ENCODE results near the gene CDIP1.

Gene CDIP1

GRCh38 chr16:4513086-4513860, 25.3 kb downstream of the CDIP1 start:
- DNase-seq: no peak

- no peak for DNase-seq
These were observed 26.1 kb downstream of the CDIP1 start for GRCh38 chr16:4512473-4512872.

- peak in 1 of 2 donors; percentile 30 for DNase-seq
These were observed 27.0 kb downstream of the CDIP1 start for GRCh38 chr16:4511441-4512082.

- DNase-seq: peak in 1 of 2 donors; percentile 42
These were observed 27.7 kb downstream of the CDIP1 start for GRCh38 chr16:4510747-4511426.

- DNase-seq: no peak
These were observed 28.4 kb downstream of the CDIP1 start for GRCh38 chr16:4510131-4510530.

GRCh38 chr16:4509420-4509819, 29.2 kb downstream of the CDIP1 start:
- DNase-seq: no peak

GRCh38 chr16:4508806-4509205, 29.8 kb downstream of the CDIP1 start:
- no peak for DNase-seq

- no peak for DNase-seq
These were observed 30.8 kb downstream of the CDIP1 start for GRCh38 chr16:4507588-4508345.

- peak; percentile 77 for DNase-seq
These were observed 32.1 kb downstream of the CDIP1 start for GRCh38 chr16:4506450-4506849.

GRCh38 chr16:4505356-4506147, 33.0 kb downstream of the CDIP1 start:
- peak; percentile 84 to 93 for DNase-seq

- DNase-seq: no peak
These were observed 37.5 kb downstream of the CDIP1 start for GRCh38 chr16:4501071-4501478.

GRCh38 chr16:4500272-4500671, 38.3 kb downstream of the CDIP1 start:
- no peak for DNase-seq

- DNase-seq: no peak
These were observed 39.4 kb downstream of the CDIP1 start for GRCh38 chr16:4499196-4499555.

- no peak for DNase-seq
These were observed 39.9 kb downstream of the CDIP1 start for GRCh38 chr16:4498546-4499195.

GRCh38 chr16:4496305-4496704, 42.3 kb downstream of the CDIP1 start:
- no peak for DNase-seq

GRCh38 chr16:4495766-4496165, 42.8 kb downstream of the CDIP1 start:
- DNase-seq: no peak

GRCh38 chr16:4494746-4495490, 43.7 kb downstream of the CDIP1 start:
- no peak for DNase-seq

- DNase-seq: no peak
These were observed 46.7 kb downstream of the CDIP1 start for GRCh38 chr16:4491898-4492297.

GRCh38 chr16:4489030-4489429, 49.5 kb downstream of the CDIP1 start:
- no peak for DNase-seq

GRCh38 chr16:4488499-4488967, 50.0 kb downstream of the CDIP1 start:
- peak in 1 of 2 donors; percentile 59 for DNase-seq

GRCh38 chr16:4487955-4488498, 50.5 kb downstream of the CDIP1 start:
- DNase-seq: peak in 1 of 2 donors; percentile 18
